Measurements from ENCODE around the gene SRY.
"Not testable (repeated sequence)": the region's sequence is repeated elsewhere in the genome, so short reads cannot be mapped to it uniquely, and the experiment has no call there.

The SRY gene

DNA sequence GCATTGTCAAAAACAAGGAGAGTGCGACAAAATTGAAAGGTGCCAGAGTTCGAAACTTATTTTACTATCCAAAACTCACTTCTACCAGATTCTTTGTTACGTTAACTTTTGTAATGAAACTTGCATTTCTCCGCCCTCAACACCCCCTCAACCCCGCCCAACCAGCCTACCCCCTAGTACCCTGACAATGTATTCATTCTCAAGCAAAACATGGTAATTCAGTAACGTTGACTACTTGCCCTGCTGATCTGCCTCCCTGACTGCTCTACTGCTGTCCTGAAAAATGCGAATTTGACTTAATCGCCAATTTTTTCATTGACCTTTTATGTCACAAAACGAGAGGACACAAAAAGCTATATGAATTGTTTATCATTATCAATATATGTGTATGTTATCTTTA, at the start of gene SRY:
Gene SRY (minus strand): TSS at position 83 of the 400 bp plus-strand sequence. CDS start 79 bp downstream, at position 4.
- no peak for DNase-seq

GRCh38 chrY:2837078-2837477, 49.6 kb upstream of the SRY start:
- no peak for DNase-seq

DNA sequence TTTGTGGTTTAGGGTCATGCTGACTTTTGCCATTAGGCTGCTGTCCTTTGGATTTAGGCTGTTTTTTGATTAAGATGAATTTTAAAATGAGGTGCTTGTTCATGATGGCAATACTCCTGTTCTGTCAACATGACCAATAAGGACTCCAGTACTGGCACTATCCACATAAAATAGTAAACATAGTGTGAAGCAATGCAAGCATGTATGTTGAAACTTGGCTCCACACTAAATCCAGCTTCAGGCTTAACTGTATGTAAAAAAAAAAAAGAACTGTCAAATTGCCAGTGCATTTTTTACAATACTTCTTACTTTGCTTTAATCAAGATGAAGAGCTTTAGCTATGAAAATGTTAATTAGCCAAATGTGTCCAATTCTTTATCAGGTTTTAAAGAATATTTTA, 47.7 kb upstream of the SRY start:
- no peak for DNase-seq

DNA sequence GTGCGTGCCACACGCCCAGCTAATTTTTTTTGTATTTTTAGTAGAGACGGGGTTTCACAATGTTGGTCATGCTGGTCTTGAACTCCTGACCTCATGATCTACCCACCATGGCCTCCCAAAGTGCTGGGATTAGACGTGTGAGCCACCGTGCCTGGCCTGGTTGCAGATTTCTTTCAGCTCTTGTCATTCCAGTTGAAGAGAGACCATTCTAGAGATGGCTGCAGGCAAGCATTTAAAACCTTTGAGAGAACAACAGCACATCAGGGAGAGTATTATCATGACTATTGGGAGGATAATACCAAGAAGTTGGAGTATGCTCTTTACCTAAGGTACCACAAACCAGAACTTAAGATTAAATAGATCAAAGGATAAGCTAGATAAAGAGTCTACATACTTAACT, 41.0 kb upstream of the SRY start:
- no peak for DNase-seq

DNA sequence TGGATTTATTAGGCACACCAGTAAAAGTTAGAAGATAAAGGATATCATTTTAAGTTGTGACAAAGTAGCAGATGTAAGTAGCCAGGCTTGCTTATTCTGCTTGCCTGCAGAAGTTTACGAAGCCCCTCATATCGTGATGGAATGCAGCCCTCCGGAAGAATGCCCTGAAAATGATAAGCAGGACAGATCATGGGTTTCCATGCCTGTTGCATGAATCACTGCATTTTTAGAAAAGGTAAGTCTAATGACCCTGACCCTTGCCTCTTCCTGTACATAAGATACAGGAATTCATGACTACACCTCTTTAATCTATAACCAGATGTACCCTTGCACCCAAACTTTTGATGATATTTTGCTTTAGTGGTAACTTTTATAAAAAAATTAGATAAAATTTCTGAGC, 37.0 kb upstream of the SRY start:
- DNase-seq: no peak

GRCh38 chrY:2817146-2817896, 29.8 kb upstream of the SRY start:
- DNase-seq: not testable (repeated sequence)

DNA sequence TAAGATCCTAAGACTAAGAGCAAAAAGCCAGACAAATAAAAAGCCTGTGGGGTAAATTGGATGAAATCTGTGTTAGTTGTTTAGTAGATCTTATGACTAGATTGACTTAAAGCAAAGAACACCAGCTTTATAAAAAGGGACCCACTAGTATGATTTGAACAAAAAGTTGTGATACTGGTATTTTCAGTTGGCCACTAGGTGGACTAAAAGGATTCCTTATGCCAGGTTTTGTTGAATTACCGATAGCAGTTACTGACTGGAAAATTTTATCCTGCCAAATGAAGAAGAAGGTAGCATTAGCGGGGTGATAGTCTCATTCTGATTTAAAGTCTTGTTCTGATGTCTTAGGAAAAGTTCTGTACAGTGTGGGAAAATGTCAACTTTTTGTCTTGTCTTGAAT, 12.8 kb upstream of the SRY start:
- peak; percentile 0 for DNase-seq

- DNase-seq: no peak
Observed at GRCh38 chrY:2797991-2798390, 10.5 kb upstream of the SRY start.

- DNase-seq: no peak
Observed at GRCh38 chrY:2796977-2797523, 9.6 kb upstream of the SRY start.

GRCh38 chrY:2789756-2790155, 2.3 kb upstream of the SRY start:
- no peak for DNase-seq

DNA sequence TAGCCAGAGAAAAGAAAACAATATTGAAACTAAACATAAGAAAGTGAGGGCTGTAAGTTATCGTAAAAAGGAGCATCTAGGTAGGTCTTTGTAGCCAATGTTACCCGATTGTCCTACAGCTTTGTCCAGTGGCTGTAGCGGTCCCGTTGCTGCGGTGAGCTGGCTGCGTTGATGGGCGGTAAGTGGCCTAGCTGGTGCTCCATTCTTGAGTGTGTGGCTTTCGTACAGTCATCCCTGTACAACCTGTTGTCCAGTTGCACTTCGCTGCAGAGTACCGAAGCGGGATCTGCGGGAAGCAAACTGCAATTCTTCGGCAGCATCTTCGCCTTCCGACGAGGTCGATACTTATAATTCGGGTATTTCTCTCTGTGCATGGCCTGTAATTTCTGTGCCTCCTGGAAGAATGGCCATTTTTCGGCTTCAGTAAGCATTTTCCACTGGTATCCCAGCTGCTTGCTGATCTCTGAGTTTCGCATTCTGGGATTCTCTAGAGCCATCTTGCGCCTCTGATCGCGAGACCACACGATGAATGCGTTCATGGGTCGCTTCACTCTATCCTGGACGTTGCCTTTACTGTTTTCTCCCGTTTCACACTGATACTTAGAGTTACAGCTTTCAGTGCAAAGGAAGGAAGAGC, 488 bp downstream of the SRY start:
- no peak for DNase-seq
